AG04449 (cell line): Measurements from ENCODE around the gene MEGF11.

Source experiments
- CTCF ChIA-PET: fragments of 350-600 bp; formaldehyde crosslinking; extraction: SDS; loops from one replicate; lab custom pipeline; 2021; ENCODE audit warnings: antibody characterized with exemption; lab: Yijun Ruan, JAX
- POLR2A ChIA-PET: fragments of 400-600, 350-600 bp; formaldehyde crosslinking; extraction: SDS; loops from one replicate; lab custom pipeline; 2020; ENCODE audit warnings: antibody characterized with exemption, inconsistent platforms; lab: Yijun Ruan, JAX
- DNase-seq: peaks from one replicate; pipeline ENCODE4 v3.0.0-alpha.2; 2010; ENCODE audit warnings: low read depth, low spot score
- H3K4me3 ChIP-seq: 2 replicates; pipeline ENCODE4 v1.5.1; 2011; ENCODE audit warnings: low read depth, mild to moderate bottlenecking, control low read depth, low read length
- TF ChIP-seq, protein P1 (sequence below): IDR thresholded peaks from one replicate; pipeline ENCODE4 v1.5.1; 2011; ENCODE audit warnings: mild to moderate bottlenecking, moderate library complexity, low read length, control low read depth, inconsistent platforms; ENCODE audit not compliant: insufficient read depth; ENCODE audit errors: missing control alignments

MEGF11 gene

DNA sequence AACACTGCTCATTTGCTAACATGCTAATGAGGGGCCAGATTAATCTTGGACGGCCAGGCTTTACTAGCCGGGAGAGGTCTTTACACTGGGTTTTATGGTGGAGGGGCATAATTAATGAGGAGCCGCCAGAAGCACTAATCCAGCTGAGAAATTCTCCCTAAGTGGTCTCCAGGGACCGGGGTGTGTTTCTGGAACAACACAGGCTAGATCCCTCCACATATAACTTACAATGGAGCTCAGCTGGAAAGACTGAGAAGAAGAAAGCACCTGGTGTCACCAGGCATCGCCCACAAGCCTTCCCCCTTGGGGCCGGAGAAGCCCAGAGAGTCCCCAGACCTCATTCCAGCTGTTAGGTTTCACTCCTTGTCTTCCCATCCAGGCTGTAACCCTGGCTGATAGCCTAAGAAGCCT is 127.5 kb downstream of the MEGF11 start:
- ChIA-PET CTCF (no interaction called here), POLR2A (no interaction called here)
- no peak overlapping the region for H3K4me3 ChIP-seq
- DNase-seq: no peak
- TF ChIP-seq, protein P1, sequence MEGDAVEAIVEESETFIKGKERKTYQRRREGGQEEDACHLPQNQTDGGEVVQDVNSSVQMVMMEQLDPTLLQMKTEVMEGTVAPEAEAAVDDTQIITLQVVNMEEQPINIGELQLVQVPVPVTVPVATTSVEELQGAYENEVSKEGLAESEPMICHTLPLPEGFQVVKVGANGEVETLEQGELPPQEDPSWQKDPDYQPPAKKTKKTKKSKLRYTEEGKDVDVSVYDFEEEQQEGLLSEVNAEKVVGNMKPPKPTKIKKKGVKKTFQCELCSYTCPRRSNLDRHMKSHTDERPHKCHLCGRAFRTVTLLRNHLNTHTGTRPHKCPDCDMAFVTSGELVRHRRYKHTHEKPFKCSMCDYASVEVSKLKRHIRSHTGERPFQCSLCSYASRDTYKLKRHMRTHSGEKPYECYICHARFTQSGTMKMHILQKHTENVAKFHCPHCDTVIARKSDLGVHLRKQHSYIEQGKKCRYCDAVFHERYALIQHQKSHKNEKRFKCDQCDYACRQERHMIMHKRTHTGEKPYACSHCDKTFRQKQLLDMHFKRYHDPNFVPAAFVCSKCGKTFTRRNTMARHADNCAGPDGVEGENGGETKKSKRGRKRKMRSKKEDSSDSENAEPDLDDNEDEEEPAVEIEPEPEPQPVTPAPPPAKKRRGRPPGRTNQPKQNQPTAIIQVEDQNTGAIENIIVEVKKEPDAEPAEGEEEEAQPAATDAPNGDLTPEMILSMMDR: no peak

DNA sequence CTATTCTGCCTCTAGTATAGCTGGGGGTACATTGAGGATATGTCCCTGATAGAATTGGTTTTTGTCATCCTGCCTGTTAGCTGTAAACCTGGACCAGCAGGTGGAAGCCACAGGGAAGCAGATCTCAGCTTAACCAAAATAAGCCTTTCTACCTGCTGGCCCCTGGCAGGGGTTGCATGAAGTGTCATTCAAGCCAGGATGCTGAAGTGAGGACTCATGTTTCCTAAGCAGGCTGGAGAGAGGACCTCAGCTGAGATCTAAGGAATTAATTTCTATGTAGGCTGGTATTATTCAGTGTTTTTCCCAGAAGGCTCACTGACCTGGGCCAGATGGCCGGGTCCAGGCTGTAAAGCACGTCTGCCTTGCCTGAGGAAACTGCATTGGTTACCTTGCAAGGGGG is 128.9 kb downstream of the MEGF11 start:
- TF ChIP-seq, protein P1: no peak
- no peak overlapping the region for H3K4me3 ChIP-seq
- DNase-seq: no peak
- CTCF ChIA-PET: no interaction called here
- POLR2A ChIA-PET: no interaction called here

- H3K4me3 ChIP-seq: no peak overlapping the region
- ChIA-PET CTCF (no interaction called here), POLR2A (no interaction called here)
- TF ChIP-seq, protein P1: no peak
- no peak for DNase-seq
Observed at GRCh38 chr15:66123799-66124198, 129.8 kb downstream of the MEGF11 start.

DNA sequence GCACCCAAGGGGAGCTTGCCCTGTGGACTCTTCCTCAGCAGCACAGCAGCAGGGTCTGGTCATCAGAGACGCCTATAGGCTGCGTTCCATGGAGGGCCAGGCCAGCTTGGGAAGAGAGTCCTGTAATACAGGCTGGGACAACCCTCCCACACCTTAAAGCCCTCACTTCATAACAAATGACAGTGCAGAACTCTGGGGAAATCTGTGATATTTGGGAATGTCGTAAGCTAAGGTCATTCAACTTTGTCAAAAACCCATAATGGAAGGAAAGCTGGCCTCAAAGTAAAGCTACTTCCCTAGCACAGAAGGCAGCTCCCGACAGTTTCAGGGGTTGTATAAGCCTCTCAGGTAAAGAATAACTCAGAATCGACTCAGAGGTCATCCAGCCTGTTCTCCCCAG is 133.1 kb downstream of the MEGF11 start:
- H3K4me3 ChIP-seq: no peak overlapping the region
- ChIA-PET POLR2A (no interaction called here), CTCF (no interaction called here)
- TF ChIP-seq, protein P1: no peak
- no peak for DNase-seq

DNA sequence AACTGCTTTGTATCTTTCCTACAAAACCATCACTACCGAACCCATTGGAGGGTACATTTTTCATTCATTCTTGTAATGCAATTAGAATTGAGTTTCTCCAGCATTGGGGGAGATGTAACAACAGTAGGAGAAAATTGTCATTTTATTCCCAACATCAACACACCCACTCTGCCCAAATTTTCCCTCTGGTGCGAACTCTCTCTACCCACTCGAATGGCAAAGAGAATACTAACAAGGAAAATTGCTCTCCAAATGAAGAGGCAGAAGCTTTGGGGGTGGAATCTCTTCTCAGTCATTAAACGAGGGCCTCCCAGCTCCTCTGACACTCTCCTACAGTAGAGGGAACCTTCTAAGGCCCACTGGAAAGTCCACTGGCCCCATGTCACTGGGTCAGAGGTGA is 135.7 kb downstream of the MEGF11 start:
- no peak overlapping the region for H3K4me3 ChIP-seq
- CTCF ChIA-PET: no interaction called here
- TF ChIP-seq, protein P1: no peak
- no peak for DNase-seq
- POLR2A ChIA-PET: no interaction called here

DNA sequence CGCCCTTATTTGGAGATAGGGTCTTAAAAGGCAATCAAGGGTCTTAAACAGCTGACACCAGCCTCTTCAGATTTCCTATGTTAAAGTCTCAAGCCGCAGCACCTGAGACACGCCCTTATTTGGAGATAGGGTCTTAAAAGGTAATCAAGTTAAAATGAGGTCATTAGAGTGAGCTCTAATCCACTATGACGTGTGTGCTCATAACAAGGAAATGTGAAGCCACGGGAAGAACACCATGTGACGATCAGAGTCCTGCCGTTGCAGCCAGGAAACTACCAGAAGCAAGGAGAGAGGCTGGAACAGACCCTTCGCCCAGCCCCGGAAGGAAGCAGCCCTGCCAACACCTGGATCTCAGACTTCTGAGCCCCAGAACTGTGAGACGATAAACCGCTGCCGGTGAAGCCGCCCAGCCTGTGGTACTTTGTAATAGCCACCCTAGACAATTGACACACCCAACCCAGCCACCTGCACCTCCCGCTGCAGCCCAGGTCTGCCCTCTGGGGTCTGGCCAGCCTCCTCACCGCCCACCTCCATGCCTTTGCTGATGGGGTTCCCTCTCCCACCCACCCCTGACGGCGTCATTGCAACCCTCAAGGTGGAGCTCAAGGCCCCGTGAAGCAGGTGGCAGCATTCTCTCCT is 137.9 kb downstream of the MEGF11 start:
- TF ChIP-seq, protein P1: no peak
- DNase-seq: no peak
- H3K4me3 ChIP-seq: no peak overlapping the region
- ChIA-PET POLR2A (no interaction called here), CTCF (no interaction called here)
